Colonic mucosa (tissue), 4 donors: ENCODE measurements around the gene VMP1. TPM values are rescaled to one million over a fixed set of nuclear protein-coding genes. Genes with fewer than 3 reads are reported as not detected.
A peak's percentile ranks its signal among the peaks of the same experiment; 100 is the strongest.
"Not testable (repeated sequence)": the region's sequence is repeated elsewhere in the genome, so short reads cannot be mapped to it uniquely, and the experiment has no call there.

Experiments used
- DNase-seq: peaks from one replicate; pipeline ENCODE4 v3.0.0-alpha.2; 2020
- H3K27ac ChIP-seq: fragments of 200-600 bp; one replicate; pipeline ENCODE4 v1.8.0; 2021
- H3K27me3 ChIP-seq: fragments of 200-600 bp; one replicate; pipeline ENCODE4 v1.8.0; 2021
- H3K36me3 ChIP-seq: fragments of 200-600 bp; one replicate; pipeline ENCODE4 v1.8.0; 2021
- H3K4me1 ChIP-seq: fragments of 200-600 bp; one replicate; pipeline ENCODE4 v1.8.0; 2021; ENCODE audit warnings: mild to moderate bottlenecking
- H3K4me3 ChIP-seq: fragments of 200-600 bp; one replicate; pipeline ENCODE4 v1.8.0; 2021
- H3K9ac ChIP-seq, 2 donors: one replicate each; pipeline ENCODE4 v1.7.0; 2013; ENCODE audit warnings: control low read depth in 2 of 2, low read depth in 2 of 2, low read length in 2 of 2
- H3K9me3 ChIP-seq: fragments of 200-600 bp; one replicate; pipeline ENCODE4 v1.8.0; 2021
- intact Hi-C: fragments of 100-400 bp; cut with DNase I; formaldehyde crosslinking; loops from one replicate; pipeline ENCODE4 v1.14.1; 2022
- total RNA-seq, 2 donors: library from RNA; stranded (reverse); fragmentation: NEBNext Ultra II Directional in 1 of 2; extraction: Animal tissue kit (Norgen Biotek cat#: 25700) in 1 of 2; gene quantifications; one replicate each; pipeline ENCODE4 v1.2.1, GENCODE V29; 2021
- TF ChIP-seq, protein P1 (sequence below): fragments of 200-600 bp; IDR thresholded peaks from one replicate; pipeline ENCODE4 v1.8.0; 2022; ENCODE audit warnings: antibody characterized with exemption, mild to moderate bottlenecking
- donor health status: healthy.
- donor health status: DM: no; HTN: no; CAD: no.
- donor health status: DM: no; HTN: no; CAD: no.

Gene VMP1
- total RNA-seq, 2 donors from 2014 or later = 186 to 291 TPM

- intact Hi-C loops = no loop called here
- TF ChIP-seq, protein P1, sequence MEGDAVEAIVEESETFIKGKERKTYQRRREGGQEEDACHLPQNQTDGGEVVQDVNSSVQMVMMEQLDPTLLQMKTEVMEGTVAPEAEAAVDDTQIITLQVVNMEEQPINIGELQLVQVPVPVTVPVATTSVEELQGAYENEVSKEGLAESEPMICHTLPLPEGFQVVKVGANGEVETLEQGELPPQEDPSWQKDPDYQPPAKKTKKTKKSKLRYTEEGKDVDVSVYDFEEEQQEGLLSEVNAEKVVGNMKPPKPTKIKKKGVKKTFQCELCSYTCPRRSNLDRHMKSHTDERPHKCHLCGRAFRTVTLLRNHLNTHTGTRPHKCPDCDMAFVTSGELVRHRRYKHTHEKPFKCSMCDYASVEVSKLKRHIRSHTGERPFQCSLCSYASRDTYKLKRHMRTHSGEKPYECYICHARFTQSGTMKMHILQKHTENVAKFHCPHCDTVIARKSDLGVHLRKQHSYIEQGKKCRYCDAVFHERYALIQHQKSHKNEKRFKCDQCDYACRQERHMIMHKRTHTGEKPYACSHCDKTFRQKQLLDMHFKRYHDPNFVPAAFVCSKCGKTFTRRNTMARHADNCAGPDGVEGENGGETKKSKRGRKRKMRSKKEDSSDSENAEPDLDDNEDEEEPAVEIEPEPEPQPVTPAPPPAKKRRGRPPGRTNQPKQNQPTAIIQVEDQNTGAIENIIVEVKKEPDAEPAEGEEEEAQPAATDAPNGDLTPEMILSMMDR = no peak
- H3K27ac ChIP-seq = peak overlapping the region; percentile 100
- peak; percentile 79 for DNase-seq
- no peaks in the 10 kb centered on the region for H3K27me3 ChIP-seq
- no peaks in the 10 kb centered on the region for H3K9me3 ChIP-seq
- peaks cover 36% of the 10 kb centered on the region for H3K4me1 ChIP-seq
- no peak overlapping the region for H3K4me3 ChIP-seq
- H3K9ac ChIP-seq = peak overlapping the region; percentile 37 to 96
- H3K36me3 ChIP-seq = no peaks in the 10 kb centered on the region
Observed at GRCh38 chr17:59848778-59849177, 141.3 kb downstream of the VMP1 start.

GRCh38 chr17:59850311-59850710, 142.9 kb downstream of the VMP1 start:
- H3K9me3 ChIP-seq, intact Hi-C loops, H3K36me3 ChIP-seq, H3K4me3 ChIP-seq, H3K27me3 ChIP-seq: not testable (repeated sequence)
- H3K27ac ChIP-seq = peak overlapping the region; percentile 100
- H3K9ac ChIP-seq = peak overlapping the region in 1 of 2 donors; percentile 96
- peaks cover 30% of the 10 kb centered on the region for H3K4me1 ChIP-seq
- peak; percentile 39 for DNase-seq

GRCh38 chr17:59851439-59852375, 144.3 kb downstream of the VMP1 start:
- TF ChIP-seq, protein P1 = no peak
- DNase-seq = peak; percentile 52
- Histone ChIP-seq H3K27me3 (no peaks in the 10 kb centered on the region), H3K27ac (peak overlapping the region; percentile 100), H3K9ac (peak overlapping the region in 1 of 2 donors; percentile 73), H3K9me3 (no peaks in the 10 kb centered on the region), H3K4me3 (no peak overlapping the region), H3K36me3 (no peaks in the 10 kb centered on the region), H3K4me1 (peaks cover 23% of the 10 kb centered on the region)
- intact Hi-C loops = no loop called here

GRCh38 chr17:59852847-59853167, 145.4 kb downstream of the VMP1 start:
- DNase-seq, H3K4me3 ChIP-seq, H3K9ac ChIP-seq, intact Hi-C loops, H3K27me3 ChIP-seq, H3K9me3 ChIP-seq, H3K36me3 ChIP-seq: not testable (repeated sequence)
- Histone ChIP-seq H3K4me1 (peaks cover 13% of the 10 kb centered on the region), H3K27ac (peak overlapping the region; percentile 100)

- intact Hi-C loops = no loop called here
- H3K9ac ChIP-seq = no peak overlapping the region
- peak; percentile 80 for DNase-seq
- TF ChIP-seq, protein P1 = peak; percentile 51
- peak overlapping the region; percentile 100 for H3K27ac ChIP-seq
- no peaks in the 10 kb centered on the region for H3K27me3 ChIP-seq
- H3K4me3 ChIP-seq = no peak overlapping the region
- H3K9me3 ChIP-seq = no peaks in the 10 kb centered on the region
- no peaks in the 10 kb centered on the region for H3K36me3 ChIP-seq
- H3K4me1 ChIP-seq = peaks cover 12% of the 10 kb centered on the region
Observed at GRCh38 chr17:59853168-59853918, 145.9 kb downstream of the VMP1 start.

GRCh38 chr17:59853919-59854729, 146.7 kb downstream of the VMP1 start:
- DNase-seq, H3K4me3 ChIP-seq, H3K4me1 ChIP-seq, H3K27me3 ChIP-seq, H3K9ac ChIP-seq, H3K9me3 ChIP-seq, intact Hi-C loops, H3K36me3 ChIP-seq: not testable (repeated sequence)
- H3K27ac ChIP-seq = peak overlapping the region; percentile 100
